HFF-Myc (cell line): ENCODE data around the gene PPHLN1.

ENCODE experiments used
- DNase-seq: peaks from one replicate; pipeline ENCODE4 v3.0.0-alpha.2; 2011; ENCODE audit warnings: low read depth; ENCODE audit errors: extremely low read depth
- H3K4me3 ChIP-seq: replicated peaks from 2 replicates; pipeline ENCODE4 v1.5.1; 2011; ENCODE audit warnings: low read depth, mild to moderate bottlenecking, control low read depth, low read length
- TF ChIP-seq, protein P1 (sequence below): IDR thresholded peaks from 2 replicates; pipeline ENCODE4 v1.5.1; 2012; ENCODE audit warnings: mild to moderate bottlenecking, low read depth, low read length, control low read depth; ENCODE audit errors: missing control alignments

PPHLN1 gene

GRCh38 chr12:42446761-42447160 is 120.8 kb downstream of the PPHLN1 start:
- no peak for DNase-seq
- TF ChIP-seq, protein P1, sequence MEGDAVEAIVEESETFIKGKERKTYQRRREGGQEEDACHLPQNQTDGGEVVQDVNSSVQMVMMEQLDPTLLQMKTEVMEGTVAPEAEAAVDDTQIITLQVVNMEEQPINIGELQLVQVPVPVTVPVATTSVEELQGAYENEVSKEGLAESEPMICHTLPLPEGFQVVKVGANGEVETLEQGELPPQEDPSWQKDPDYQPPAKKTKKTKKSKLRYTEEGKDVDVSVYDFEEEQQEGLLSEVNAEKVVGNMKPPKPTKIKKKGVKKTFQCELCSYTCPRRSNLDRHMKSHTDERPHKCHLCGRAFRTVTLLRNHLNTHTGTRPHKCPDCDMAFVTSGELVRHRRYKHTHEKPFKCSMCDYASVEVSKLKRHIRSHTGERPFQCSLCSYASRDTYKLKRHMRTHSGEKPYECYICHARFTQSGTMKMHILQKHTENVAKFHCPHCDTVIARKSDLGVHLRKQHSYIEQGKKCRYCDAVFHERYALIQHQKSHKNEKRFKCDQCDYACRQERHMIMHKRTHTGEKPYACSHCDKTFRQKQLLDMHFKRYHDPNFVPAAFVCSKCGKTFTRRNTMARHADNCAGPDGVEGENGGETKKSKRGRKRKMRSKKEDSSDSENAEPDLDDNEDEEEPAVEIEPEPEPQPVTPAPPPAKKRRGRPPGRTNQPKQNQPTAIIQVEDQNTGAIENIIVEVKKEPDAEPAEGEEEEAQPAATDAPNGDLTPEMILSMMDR = no peak
- H3K4me3 ChIP-seq = no peak overlapping the region

DNA sequence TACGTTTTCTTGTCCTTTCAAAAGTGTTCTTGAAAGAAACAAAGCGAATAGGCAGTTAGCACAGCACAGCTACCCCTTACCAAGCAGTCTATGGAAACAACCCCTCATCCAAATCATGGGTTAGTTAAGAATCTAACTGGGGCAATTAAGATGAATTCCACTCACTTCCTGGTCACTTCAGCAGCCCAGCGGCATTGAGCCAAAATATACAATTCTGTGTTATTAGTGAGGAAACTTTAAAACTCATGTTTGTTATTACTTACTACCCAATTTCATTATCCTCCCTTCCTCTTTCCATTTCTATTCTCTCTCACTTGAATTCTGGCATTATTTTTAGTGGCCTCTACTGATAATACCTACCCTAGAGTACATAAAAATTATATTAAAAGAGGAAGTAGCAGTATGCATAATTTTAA is 121.4 kb downstream of the PPHLN1 start:
- H3K4me3 ChIP-seq = no peak overlapping the region
- TF ChIP-seq, protein P1 = no peak
- no peak for DNase-seq

DNA sequence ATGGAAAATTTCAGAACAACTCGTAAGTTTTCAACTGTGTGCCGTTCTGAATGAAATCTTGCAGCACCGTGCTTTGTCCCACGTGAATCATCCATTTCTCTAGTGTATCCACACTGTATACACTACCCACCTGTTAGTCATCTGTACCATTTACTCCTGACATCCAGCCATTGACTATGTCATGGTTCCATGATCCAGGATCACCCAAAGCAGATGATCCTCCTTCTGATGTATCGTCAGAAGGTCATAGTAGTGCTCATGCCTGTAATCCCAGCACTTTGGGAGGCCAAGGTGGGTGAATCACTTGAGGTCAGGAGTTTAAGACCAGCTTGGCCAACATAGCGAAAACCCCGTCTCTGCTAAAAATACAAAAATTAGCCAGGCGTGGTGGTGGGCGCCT is 122.9 kb downstream of the PPHLN1 start:
- TF ChIP-seq, protein P1 = no peak
- no peak overlapping the region for H3K4me3 ChIP-seq
- no peak for DNase-seq

DNA sequence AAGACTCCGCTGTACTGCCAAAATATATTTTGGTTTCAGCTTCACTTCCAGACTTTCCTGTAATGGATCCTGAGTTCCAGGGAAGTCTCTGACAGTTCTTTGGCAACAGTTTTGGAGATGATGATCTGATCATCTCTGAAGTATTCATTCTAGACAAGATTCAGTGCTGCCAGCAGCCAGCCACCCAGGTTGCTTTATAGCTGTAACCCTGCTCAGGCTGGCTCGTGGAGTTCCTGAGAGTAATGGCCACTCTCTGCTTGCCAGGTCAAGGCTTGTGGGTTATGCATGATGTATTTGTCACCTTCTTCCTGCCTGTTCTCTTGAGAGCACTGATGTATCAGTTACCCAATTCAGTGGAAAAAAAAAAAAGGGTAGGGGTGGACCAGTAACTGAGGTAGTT is 124.3 kb downstream of the PPHLN1 start:
- TF ChIP-seq, protein P1 = no peak
- H3K4me3 ChIP-seq = no peak overlapping the region

GRCh38 chr12:42458575-42458974 is 132.6 kb downstream of the PPHLN1 start:
- DNase-seq = no peak
- TF ChIP-seq, protein P1 = no peak

More for the DNA sequence above, 124.3 kb downstream of the PPHLN1 start:
- DNase-seq = no peak

GRCh38 chr12:42459336-42459847 is 133.4 kb downstream of the PPHLN1 start:
- DNase-seq = no peak
- TF ChIP-seq, protein P1 = no peak

More at GRCh38 chr12:42458575-42458974, 132.6 kb downstream of the PPHLN1 start:
- no peak overlapping the region for H3K4me3 ChIP-seq

DNA sequence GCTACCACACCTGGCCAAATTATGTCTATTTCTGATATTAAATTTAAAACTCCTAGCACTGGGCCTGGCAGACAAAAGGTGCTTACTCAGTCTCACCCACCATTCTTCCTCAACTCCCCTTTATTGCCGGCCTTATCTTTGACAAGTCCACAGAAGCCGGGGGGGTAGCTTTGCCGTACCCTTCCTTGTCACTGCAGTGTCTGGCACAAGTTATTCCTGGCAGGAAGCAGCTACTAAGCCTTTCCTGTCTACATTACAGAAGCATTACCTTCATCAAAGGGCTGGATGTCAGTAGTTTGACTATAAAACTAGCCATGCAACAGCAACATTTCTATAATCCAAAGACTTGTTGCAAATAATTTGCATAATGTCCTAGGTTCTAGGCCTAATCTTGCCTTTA is 136.5 kb downstream of the PPHLN1 start:
- DNase-seq = no peak
- TF ChIP-seq, protein P1 = no peak

More at GRCh38 chr12:42459336-42459847, 133.4 kb downstream of the PPHLN1 start:
- no peak overlapping the region for H3K4me3 ChIP-seq

More for the DNA sequence above, 136.5 kb downstream of the PPHLN1 start:
- no peak overlapping the region for H3K4me3 ChIP-seq
